MCF 10A (cell line): Measurements from ENCODE around the gene OCSTAMP. TPM values are rescaled to one million over a fixed set of nuclear protein-coding genes. Genes with fewer than 3 reads are reported as not detected.

Experiments
- BruUV-seq: library from RNA; stranded (reverse); fragments of 400-500 nt; replicated peaks from 2 replicates; lab custom pipeline; 2021; lab: Mats Ljungman, UMichigan
- CTCF ChIA-PET: fragments of 300-600 bp; sonication (Branson Sonifier 250); formaldehyde crosslinking; extraction: SDS; loops from one replicate; lab custom pipeline; 2021; ENCODE audit warnings: antibody characterized with exemption, inconsistent platforms; lab: Yijun Ruan, JAX
- POLR2A ChIA-PET: fragments of 300-600, 350-650 bp; sonication (Branson Sonifier 250); formaldehyde crosslinking; extraction: SDS; loops from one replicate; lab custom pipeline; 2020; ENCODE audit warnings: antibody characterized with exemption, inconsistent platforms; lab: Yijun Ruan, JAX
- DNase-seq: peaks from one replicate; pipeline ENCODE4 v3.0.0-alpha.2; 2018; ENCODE audit not compliant: unreplicated experiment
- H3K27ac Mint-ChIP-seq: one replicate; pipeline ENCODE4 v1.8.0; 2022; ENCODE audit warnings: mild to moderate bottlenecking, low read depth, mixed read lengths; ENCODE audit not compliant: unreplicated experiment
- H3K27me3 Mint-ChIP-seq: one replicate; pipeline ENCODE4 v1.8.0; 2022; ENCODE audit warnings: mixed read lengths; ENCODE audit not compliant: insufficient read depth, unreplicated experiment
- H3K36me3 Mint-ChIP-seq: one replicate; pipeline ENCODE4 v1.8.0; 2022; ENCODE audit warnings: mild to moderate bottlenecking, moderate library complexity, mixed read lengths; ENCODE audit not compliant: insufficient read depth, unreplicated experiment
- H3K4me1 Mint-ChIP-seq: one replicate; pipeline ENCODE4 v1.8.0; 2022; ENCODE audit warnings: mixed read lengths; ENCODE audit not compliant: insufficient read depth, unreplicated experiment
- H3K4me3 Mint-ChIP-seq: one replicate; pipeline ENCODE4 v1.8.0; 2022; ENCODE audit warnings: mild to moderate bottlenecking, moderate library complexity, mixed read lengths; ENCODE audit not compliant: unreplicated experiment
- H3K9me3 Mint-ChIP-seq: one replicate; pipeline ENCODE4 v1.8.0; 2022; ENCODE audit warnings: mixed read lengths; ENCODE audit not compliant: unreplicated experiment
- CTCF ChIP-seq: fragments of 200-600 bp; IDR thresholded peaks from one replicate; pipeline ENCODE4 v1.8.0; 2022; ENCODE audit warnings: antibody characterized with exemption, mild to moderate bottlenecking; ENCODE audit not compliant: unreplicated experiment
- intact Hi-C: fragments of 100-400 bp; cut with micrococcal nuclease; formaldehyde crosslinking; loops from 2 replicates; pipeline ENCODE4 v1.14.1; 2022
- total RNA-seq: library from RNA; stranded (reverse); gene quantifications from 2 replicates; pipeline ENCODE4 v1.2.3, GENCODE V29; 2022

The OCSTAMP gene
- total RNA-seq, 1 experiment from 2014 or later = not detected

GRCh38 chr20:46563170-46563859, 12.9 kb upstream of the OCSTAMP start:
- no peak for DNase-seq
- intact Hi-C loops = no loop called here
- BruUV-seq = no TSS peak

GRCh38 chr20:46562373-46563169, 12.1 kb upstream of the OCSTAMP start:
- ChIA-PET POLR2A (no interaction called here), CTCF (interaction anchor here (0.5 to 2.3 kb wide), 14 partner anchors 11 to 1620 kb away, joined by 3 to 10 read pairs (median 3); partner anchors contain the start of gene OCSTAMP)
- peaks cover 11% of the 10 kb centered on the region for H3K4me1 Mint-ChIP-seq
- H3K36me3 Mint-ChIP-seq = no peaks in the 10 kb centered on the region
- peak; percentile 66 for DNase-seq
- H3K9me3 Mint-ChIP-seq = no peaks in the 10 kb centered on the region
- no peak overlapping the region for H3K4me3 Mint-ChIP-seq
- peak; percentile 66 for TF ChIP-seq CTCF
- no TSS peak for BruUV-seq
- H3K27ac Mint-ChIP-seq = no peak overlapping the region
- no peaks in the 10 kb centered on the region for H3K27me3 Mint-ChIP-seq
- intact Hi-C loops = no loop called here

More at GRCh38 chr20:46563170-46563859, 12.9 kb upstream of the OCSTAMP start:
- Mint-ChIP-seq H3K27ac (no peak overlapping the region), H3K4me3 (no peak overlapping the region), H3K27me3 (no peaks in the 10 kb centered on the region), H3K4me1 (peaks cover 4% of the 10 kb centered on the region), H3K9me3 (no peaks in the 10 kb centered on the region), H3K36me3 (no peaks in the 10 kb centered on the region)
- POLR2A ChIA-PET = no interaction called here
- CTCF ChIA-PET = interaction anchor here (0.6 to 2.3 kb wide), 6 partner anchors 12 to 436 kb away, joined by 3 to 10 read pairs (median 4); partner anchors contain the start of gene OCSTAMP
- no peak for TF ChIP-seq CTCF

GRCh38 chr20:46562009-46562372, 11.5 kb upstream of the OCSTAMP start:
- peaks cover 17% of the 10 kb centered on the region for H3K4me1 Mint-ChIP-seq
- intact Hi-C loops = no loop called here
- TF ChIP-seq CTCF = no peak
- BruUV-seq = no TSS peak
- DNase-seq = no peak
- no peak overlapping the region for H3K27ac Mint-ChIP-seq
- H3K4me3 Mint-ChIP-seq = no peak overlapping the region
- no peaks in the 10 kb centered on the region for H3K9me3 Mint-ChIP-seq
- POLR2A ChIA-PET = no interaction called here
- no peaks in the 10 kb centered on the region for H3K27me3 Mint-ChIP-seq
- CTCF ChIA-PET = interaction anchor here (0.5 to 2.3 kb wide), 13 partner anchors 10 to 1620 kb away, joined by 3 to 10 read pairs (median 3); partner anchors contain the start of gene OCSTAMP
- H3K36me3 Mint-ChIP-seq = no peaks in the 10 kb centered on the region
